Caco-2 (cell line): Measurements from ENCODE around the gene NCAPH2. TPM values are rescaled to one million over a fixed set of nuclear protein-coding genes. Genes with fewer than 3 reads are reported as not detected.

Experiments
- BruUV-seq: library from RNA; stranded (reverse); fragments of 400-500 nt; replicated peaks from 2 replicates; lab custom pipeline; 2021; lab: Mats Ljungman, UMichigan
- CTCF ChIA-PET: fragments of 300-600 bp; sonication (Branson Sonifier 250); formaldehyde crosslinking; loops from one replicate; lab custom pipeline; 2022; ENCODE audit warnings: antibody characterized with exemption; lab: Charles Lee
- POLR2A ChIA-PET: fragments of 300-600 bp; sonication (Branson Sonifier 250); formaldehyde crosslinking; loops from one replicate; lab custom pipeline; 2022; ENCODE audit warnings: antibody characterized with exemption; lab: Charles Lee
- DNase-seq, 2 experiments: peaks; one replicate each; pipeline versions ENCODE4 v3.0.0 to v3.0.0-alpha.2; 2020 to 2022
- H3K27me3 ChIP-seq: replicated peaks from 2 replicates; pipeline ENCODE4 v1.6.0; 2011; ENCODE audit warnings: low read length; ENCODE audit not compliant: control insufficient read depth, insufficient read depth
- H3K36me3 ChIP-seq: 2 replicates; pipeline ENCODE4 v1.5.1; 2011; ENCODE audit warnings: low read length; ENCODE audit not compliant: control insufficient read depth, insufficient read depth
- H3K4me1 ChIP-seq: fragments of 250-450 bp; sonication (Bioruptor Pico); 2 replicates; pipeline ENCODE4 v1.5.1; 2020; ENCODE audit warnings: mild to moderate bottlenecking
- H3K4me3 ChIP-seq: 2 replicates; pipeline ENCODE4 v1.5.1; 2011; ENCODE audit warnings: low read depth, mild to moderate bottlenecking, control low read depth, low read length
- H3K9me3 ChIP-seq: fragments of 250-450 bp; sonication (Bioruptor Pico); 2 replicates; pipeline ENCODE4 v1.5.1; 2020; ENCODE audit warnings: mild to moderate bottlenecking, moderate library complexity
- H3K27ac Mint-ChIP-seq: one replicate; pipeline ENCODE4 v1.8.0; 2022; ENCODE audit warnings: mixed read lengths; ENCODE audit not compliant: unreplicated experiment
- H3K27me3 Mint-ChIP-seq: one replicate; pipeline ENCODE4 v1.8.0; 2022; ENCODE audit warnings: mixed read lengths; ENCODE audit not compliant: insufficient read depth, unreplicated experiment
- H3K36me3 Mint-ChIP-seq: one replicate; pipeline ENCODE4 v1.8.0; 2022; ENCODE audit warnings: mild to moderate bottlenecking, mixed read lengths; ENCODE audit not compliant: insufficient read depth, unreplicated experiment
- H3K4me1 Mint-ChIP-seq: one replicate; pipeline ENCODE4 v1.8.0; 2022; ENCODE audit warnings: low read depth, mixed read lengths; ENCODE audit not compliant: unreplicated experiment
- H3K4me3 Mint-ChIP-seq: one replicate; pipeline ENCODE4 v1.8.0; 2022; ENCODE audit warnings: mild to moderate bottlenecking, moderate library complexity, mixed read lengths; ENCODE audit not compliant: unreplicated experiment
- H3K9me3 Mint-ChIP-seq: one replicate; pipeline ENCODE4 v1.8.0; 2022; ENCODE audit warnings: mixed read lengths; ENCODE audit not compliant: unreplicated experiment
- intact Hi-C: fragments of 100-400 bp; cut with micrococcal nuclease; formaldehyde crosslinking; loops from one replicate; pipeline ENCODE4 v1.10.0; 2022; ENCODE audit not compliant: unreplicated experiment
- total RNA-seq: library from RNA; stranded (reverse); gene quantifications from 2 replicates; pipeline ENCODE4 v1.2.3, GENCODE V29; 2022
- TF ChIP-seq, protein P1 (sequence below), 2 experiments: fragments of 200-600 bp in 1 of 2; IDR thresholded peaks; 1 replicate in 1 of 2; 2 replicates in 1 of 2; pipeline versions ENCODE4 v1.5.1 to v1.8.0; 2011 to 2022; ENCODE audit warnings: antibody characterized with exemption in 1 of 2, control low read depth in 1 of 2, inconsistent platforms in 1 of 2, low read depth in 1 of 2, low read length in 1 of 2, mild to moderate bottlenecking in 1 of 2, moderate library complexity in 1 of 2; ENCODE audit not compliant: insufficient read depth in 1 of 2, severe bottlenecking in 1 of 2, unreplicated experiment in 1 of 2

The NCAPH2 gene
- total RNA-seq, 1 experiment from 2014 or later, result 88.9 TPM

GRCh38 chr22:50502096-50502495 is 5.9 kb upstream of the NCAPH2 start:
- Mint-ChIP-seq H3K4me3 (no peak overlapping the region), H3K4me1 (peaks cover 7% of the 10 kb centered on the region), H3K9me3 (no peaks in the 10 kb centered on the region), H3K27ac (no peak overlapping the region), H3K36me3 (peaks cover 5% of the 10 kb centered on the region), H3K27me3 (no peaks in the 10 kb centered on the region)
- H3K9me3 ChIP-seq, result no peaks in the 10 kb centered on the region
- no peaks in the 10 kb centered on the region for H3K27me3 ChIP-seq
- TF ChIP-seq, protein P1, sequence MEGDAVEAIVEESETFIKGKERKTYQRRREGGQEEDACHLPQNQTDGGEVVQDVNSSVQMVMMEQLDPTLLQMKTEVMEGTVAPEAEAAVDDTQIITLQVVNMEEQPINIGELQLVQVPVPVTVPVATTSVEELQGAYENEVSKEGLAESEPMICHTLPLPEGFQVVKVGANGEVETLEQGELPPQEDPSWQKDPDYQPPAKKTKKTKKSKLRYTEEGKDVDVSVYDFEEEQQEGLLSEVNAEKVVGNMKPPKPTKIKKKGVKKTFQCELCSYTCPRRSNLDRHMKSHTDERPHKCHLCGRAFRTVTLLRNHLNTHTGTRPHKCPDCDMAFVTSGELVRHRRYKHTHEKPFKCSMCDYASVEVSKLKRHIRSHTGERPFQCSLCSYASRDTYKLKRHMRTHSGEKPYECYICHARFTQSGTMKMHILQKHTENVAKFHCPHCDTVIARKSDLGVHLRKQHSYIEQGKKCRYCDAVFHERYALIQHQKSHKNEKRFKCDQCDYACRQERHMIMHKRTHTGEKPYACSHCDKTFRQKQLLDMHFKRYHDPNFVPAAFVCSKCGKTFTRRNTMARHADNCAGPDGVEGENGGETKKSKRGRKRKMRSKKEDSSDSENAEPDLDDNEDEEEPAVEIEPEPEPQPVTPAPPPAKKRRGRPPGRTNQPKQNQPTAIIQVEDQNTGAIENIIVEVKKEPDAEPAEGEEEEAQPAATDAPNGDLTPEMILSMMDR (IDR thresholded peaks at IDR 0.05; ENCODE audit: insufficient read depth in 1 of 2, low read depth in 1 of 2, low read length in 1 of 2, severe bottlenecking in 1 of 2, unreplicated experiment in 1 of 2), result no peak
- peaks cover 6% of the 10 kb centered on the region; the same call in 1 of the 2 replicates for H3K4me1 ChIP-seq
- DNase-seq, result no peak
- intact Hi-C loops, result loop anchor here (10.0 kb wide), 1 partner anchor 107 kb away; no protein-coding TSS in a partner anchor
- H3K36me3 ChIP-seq, result no peaks in the 10 kb centered on the region; the same call in 1 of the 2 replicates
- no peak overlapping the region for H3K4me3 ChIP-seq
- ChIA-PET CTCF (no interaction called here), POLR2A (no interaction called here)
- BruUV-seq, result no TSS peak

DNA sequence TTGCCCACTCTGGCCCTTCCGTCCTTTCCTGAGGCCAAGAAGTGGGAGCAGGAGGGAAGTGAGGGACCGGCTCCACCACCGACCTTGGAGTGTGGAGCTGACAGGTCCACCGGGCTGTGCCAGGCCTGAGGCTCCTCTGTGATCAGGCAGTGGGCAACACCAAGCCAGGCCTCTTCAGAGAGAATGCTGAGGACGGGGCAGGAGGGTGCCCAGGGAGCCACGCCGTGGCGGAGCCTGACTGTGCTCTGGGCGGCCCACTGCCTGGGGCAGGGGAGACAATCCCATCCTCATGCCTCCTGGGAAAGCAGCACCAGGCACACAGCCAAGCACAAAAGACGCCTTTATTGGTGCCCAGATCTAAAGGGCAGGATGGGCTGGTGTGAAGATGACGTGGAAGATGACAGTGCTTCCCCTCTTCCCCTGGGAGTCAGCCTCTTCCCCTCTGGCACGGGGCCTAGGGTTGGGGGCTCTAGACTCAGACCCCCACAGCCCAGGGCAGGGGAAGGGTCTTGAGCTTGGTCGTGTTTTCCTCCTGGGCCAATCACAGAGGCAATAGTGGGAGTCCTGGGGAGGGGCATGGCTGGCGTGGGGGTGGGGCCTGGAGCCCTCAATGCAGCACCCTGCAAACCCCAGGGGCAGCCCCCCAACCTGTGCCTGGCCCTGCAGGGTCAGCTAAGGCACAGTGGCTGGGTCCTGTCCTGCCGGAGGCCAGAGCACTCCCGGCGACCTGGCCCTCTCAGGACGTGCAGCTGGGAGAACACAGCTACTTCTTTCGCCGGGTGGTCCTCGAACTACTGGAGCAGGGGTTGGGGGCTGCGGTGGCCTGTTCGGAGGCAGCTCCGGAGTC is 5.2 kb upstream of the NCAPH2 start:
- TF ChIP-seq, protein P1 (IDR thresholded peaks at IDR 0.05; ENCODE audit: insufficient read depth in 1 of 2, low read depth in 1 of 2, low read length in 1 of 2, severe bottlenecking in 1 of 2, unreplicated experiment in 1 of 2), result no peak
- H3K4me3 ChIP-seq, result no peak overlapping the region
- no peaks in the 10 kb centered on the region for H3K9me3 ChIP-seq
- no peaks in the 10 kb centered on the region for H3K9me3 Mint-ChIP-seq
- CTCF ChIA-PET, result no interaction called here
- H3K27me3 ChIP-seq, result no peaks in the 10 kb centered on the region
- intact Hi-C loops, result loop anchor here (10.0 kb wide), 1 partner anchor 108 kb away; no protein-coding TSS in a partner anchor
- POLR2A ChIA-PET, result no interaction called here
- peaks cover 3% of the 10 kb centered on the region for H3K4me1 Mint-ChIP-seq
- BruUV-seq, result TSS peak; percentile 29
- H3K27me3 Mint-ChIP-seq, result no peaks in the 10 kb centered on the region
- H3K36me3 Mint-ChIP-seq, result peaks cover 2% of the 10 kb centered on the region
- no peaks in the 10 kb centered on the region; the same call in 1 of the 2 replicates for H3K36me3 ChIP-seq
- DNase-seq, result no peak
- peaks cover 2% of the 10 kb centered on the region; the same call in 1 of the 2 replicates for H3K4me1 ChIP-seq
- no peak overlapping the region for H3K4me3 Mint-ChIP-seq
- H3K27ac Mint-ChIP-seq, result no peak overlapping the region

DNA sequence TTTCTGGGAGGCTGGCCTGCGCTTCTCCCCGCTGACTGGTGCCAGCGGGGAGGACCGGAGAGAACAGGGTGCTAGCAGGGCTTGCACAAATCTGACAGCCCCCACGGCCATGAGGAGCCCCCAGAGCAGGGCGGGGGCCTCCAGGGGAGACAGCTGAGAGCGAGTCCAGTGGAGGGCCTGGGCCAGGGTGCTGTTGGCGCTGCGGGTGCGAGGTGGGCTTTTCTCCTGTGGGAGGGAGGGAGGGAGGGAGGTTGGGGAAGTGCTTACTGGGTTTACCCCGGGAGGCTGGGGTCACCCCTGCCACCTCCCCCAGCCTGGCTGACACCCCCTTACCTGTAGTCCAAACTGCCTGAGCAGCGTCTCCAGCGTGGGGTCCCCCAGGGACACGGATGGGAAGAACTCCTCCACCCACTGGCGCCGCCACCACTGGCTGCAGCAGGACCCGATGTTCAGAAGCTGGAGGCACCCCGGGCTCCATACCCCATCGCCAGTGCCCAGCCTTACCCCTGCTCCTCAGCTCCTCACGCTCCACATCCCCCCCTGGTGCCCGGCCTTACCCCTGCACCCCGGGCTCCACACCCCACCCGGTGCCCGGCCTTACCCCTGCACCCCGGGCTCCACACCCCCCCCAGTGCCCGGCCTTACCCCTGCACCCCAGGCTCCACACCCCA is 4.4 kb upstream of the NCAPH2 start:
- Histone ChIP-seq H3K4me1 (no peaks in the 10 kb centered on the region), H3K9me3 (no peaks in the 10 kb centered on the region), H3K36me3 (no peaks in the 10 kb centered on the region; the same call in 1 of the 2 replicates), H3K27me3 (no peaks in the 10 kb centered on the region), H3K4me3 (no peak overlapping the region)
- H3K4me1 Mint-ChIP-seq, result no peaks in the 10 kb centered on the region
- H3K36me3 Mint-ChIP-seq, result peaks cover 8% of the 10 kb centered on the region
- DNase-seq, result peak in 1 of 2 experiments; percentile 31
- no peak overlapping the region for H3K27ac Mint-ChIP-seq
- POLR2A ChIA-PET, result no interaction called here
- H3K27me3 Mint-ChIP-seq, result no peaks in the 10 kb centered on the region
- TF ChIP-seq, protein P1 (IDR thresholded peaks at IDR 0.05; ENCODE audit: insufficient read depth in 1 of 2, low read depth in 1 of 2, low read length in 1 of 2, severe bottlenecking in 1 of 2, unreplicated experiment in 1 of 2), result no peak
- CTCF ChIA-PET, result no interaction called here
- no TSS peak for BruUV-seq
- intact Hi-C loops, result loop anchor here (10.0 kb wide), 1 partner anchor 109 kb away; no protein-coding TSS in a partner anchor
- H3K9me3 Mint-ChIP-seq, result no peaks in the 10 kb centered on the region
- H3K4me3 Mint-ChIP-seq, result no peak overlapping the region
